ENCODE measurements around the gene KLHL40. TPM values are rescaled to one million over a fixed set of nuclear protein-coding genes. Genes with fewer than 3 reads are reported as not detected.
A peak's percentile ranks its signal among the peaks of the same experiment; 100 is the strongest.

The KLHL40 gene
- total RNA-seq, 2 experiments from 2014 or later, result not detected

DNA sequence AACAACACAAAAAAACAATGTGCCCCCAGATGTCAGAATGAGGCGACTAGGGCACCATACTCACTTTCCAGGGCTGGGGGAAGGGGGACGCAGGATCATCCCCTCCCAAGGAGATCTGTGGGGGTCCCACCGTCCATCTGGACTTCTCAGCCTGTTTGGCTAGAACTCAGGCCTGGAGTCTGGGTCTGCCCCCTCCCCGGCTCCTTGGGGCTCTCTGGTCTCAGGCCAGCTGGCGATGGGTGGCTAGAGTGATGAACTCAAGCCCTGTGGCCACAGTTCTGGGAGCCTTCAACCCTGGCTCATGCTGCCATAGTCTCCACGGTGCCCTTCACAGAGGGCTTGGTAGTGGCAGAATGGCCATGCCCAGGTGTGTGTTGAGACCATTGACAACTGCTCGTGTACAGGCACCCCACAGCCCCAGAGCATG is 18.2 kb upstream of the KLHL40 start:
- H3K27ac Mint-ChIP-seq, result peak overlapping the region; percentile 33
- no peaks in the 10 kb centered on the region for H3K27me3 Mint-ChIP-seq (ENCODE audit: low read depth)
- CTCF ChIA-PET, result no interaction called here
- no peaks in the 10 kb centered on the region for H3K4me1 Mint-ChIP-seq (ENCODE audit: low read depth)
- H3K4me3 Mint-ChIP-seq, result no peak overlapping the region
- intact Hi-C loops (cut with micrococcal nuclease), result no loop called here
- no peaks in the 10 kb centered on the region for H3K36me3 Mint-ChIP-seq (ENCODE audit: low read depth)
- no peaks in the 10 kb centered on the region for H3K9me3 Mint-ChIP-seq
- DNase-seq, result no peak

DNA sequence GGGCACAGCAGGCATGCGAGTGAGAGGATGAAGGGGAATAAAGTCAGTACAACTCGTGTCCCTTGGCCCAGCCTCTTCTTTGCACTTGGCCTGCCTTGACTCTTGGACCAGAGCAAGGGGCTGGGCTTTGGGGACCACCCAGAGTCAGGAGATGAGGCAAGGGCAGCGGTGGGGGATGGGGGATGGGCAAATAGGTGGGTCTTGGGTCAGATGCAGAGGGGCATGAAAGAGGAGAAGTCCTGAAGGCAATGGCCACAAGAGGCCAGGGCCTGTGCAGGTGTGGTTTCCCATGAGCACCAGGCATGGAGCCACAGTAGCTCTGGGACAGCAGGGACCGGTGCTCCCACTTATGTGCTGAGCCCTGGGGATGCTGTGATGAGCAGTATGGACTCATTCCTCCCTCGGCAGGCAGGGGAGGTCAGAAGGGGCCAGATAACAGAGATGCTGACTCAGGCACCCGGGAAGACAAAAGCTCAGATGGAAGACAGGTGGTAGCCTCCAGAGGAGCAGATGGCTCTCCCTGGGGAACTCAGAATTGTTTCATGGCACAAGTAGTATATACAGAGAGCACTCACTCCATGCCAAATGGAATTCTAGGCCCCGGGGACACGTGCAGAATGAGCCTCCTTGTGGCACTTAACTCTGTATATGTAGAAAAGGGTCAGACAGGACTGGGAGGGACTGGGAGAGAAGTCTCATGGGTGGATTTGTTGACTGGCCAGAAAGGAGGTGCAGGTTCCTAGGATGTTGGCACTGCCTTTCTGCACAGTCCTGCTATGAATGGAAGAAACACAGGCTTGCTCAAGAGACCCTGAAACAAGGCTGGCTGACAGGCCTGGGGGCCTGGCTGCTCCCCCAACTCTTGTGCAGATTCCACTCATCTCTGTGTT is 17.6 kb upstream of the KLHL40 start:
- CTCF ChIA-PET, result no interaction called here
- H3K27me3 Mint-ChIP-seq (ENCODE audit: low read depth), result no peaks in the 10 kb centered on the region
- H3K36me3 Mint-ChIP-seq (ENCODE audit: low read depth), result no peaks in the 10 kb centered on the region
- H3K4me3 Mint-ChIP-seq, result no peak overlapping the region
- no peaks in the 10 kb centered on the region for H3K4me1 Mint-ChIP-seq (ENCODE audit: low read depth)
- intact Hi-C loops (cut with micrococcal nuclease), result no loop called here
- no peaks in the 10 kb centered on the region for H3K9me3 Mint-ChIP-seq
- no peak overlapping the region for H3K27ac Mint-ChIP-seq
- DNase-seq, result no peak

DNA sequence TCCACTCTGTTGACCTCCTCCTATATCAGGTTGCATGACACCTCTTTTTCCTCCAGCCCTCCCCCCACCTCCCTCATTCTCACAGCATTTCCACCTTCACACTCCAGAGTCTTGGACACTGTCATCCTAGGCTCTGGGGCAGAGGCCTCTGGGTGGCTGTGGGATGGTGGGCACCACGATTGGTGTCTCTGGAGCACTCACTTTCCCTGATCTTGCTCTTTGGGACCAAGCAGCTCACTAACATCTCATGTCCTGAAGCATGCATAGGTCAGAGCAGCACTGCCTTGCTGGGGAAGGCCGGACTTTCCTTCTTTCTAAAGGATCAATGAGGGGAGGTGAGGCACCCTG is 16.9 kb upstream of the KLHL40 start:
- H3K4me3 Mint-ChIP-seq, result no peak overlapping the region
- no peaks in the 10 kb centered on the region for H3K27me3 Mint-ChIP-seq (ENCODE audit: low read depth)
- no peak overlapping the region for H3K27ac Mint-ChIP-seq
- no peaks in the 10 kb centered on the region for H3K36me3 Mint-ChIP-seq (ENCODE audit: low read depth)
- CTCF ChIA-PET, result no interaction called here
- H3K4me1 Mint-ChIP-seq (ENCODE audit: low read depth), result no peaks in the 10 kb centered on the region
- no peaks in the 10 kb centered on the region for H3K9me3 Mint-ChIP-seq
- DNase-seq, result no peak
- intact Hi-C loops (cut with micrococcal nuclease), result no loop called here

DNA sequence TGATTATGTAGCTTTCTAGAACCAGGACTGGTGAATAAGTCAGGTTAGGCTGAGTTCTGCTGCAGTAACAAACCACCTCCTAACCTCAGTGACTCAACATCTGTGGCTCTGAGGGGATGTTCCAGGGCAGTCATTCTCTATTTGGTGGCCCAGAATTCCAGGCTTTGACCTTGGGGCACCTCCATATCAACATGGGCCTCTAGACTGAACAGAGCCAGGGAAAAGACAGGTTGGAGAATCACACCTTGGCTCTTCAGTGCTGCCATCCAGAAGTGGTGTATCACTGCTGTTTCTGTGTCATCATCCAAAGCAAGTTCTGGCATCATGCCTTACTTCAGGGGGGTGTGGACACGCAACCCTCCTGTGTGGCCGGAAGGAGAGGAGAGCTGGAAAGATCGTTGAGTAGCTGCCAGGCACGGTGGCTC is 16.5 kb upstream of the KLHL40 start:
- H3K4me3 Mint-ChIP-seq, result no peak overlapping the region
- no peaks in the 10 kb centered on the region for H3K9me3 Mint-ChIP-seq
- H3K4me1 Mint-ChIP-seq (ENCODE audit: low read depth), result no peaks in the 10 kb centered on the region
- H3K27me3 Mint-ChIP-seq (ENCODE audit: low read depth), result no peaks in the 10 kb centered on the region
- H3K27ac Mint-ChIP-seq, result no peak overlapping the region
- no peaks in the 10 kb centered on the region for H3K36me3 Mint-ChIP-seq (ENCODE audit: low read depth)
- intact Hi-C loops (cut with micrococcal nuclease), result no loop called here
- DNase-seq, result no peak
- CTCF ChIA-PET, result interaction anchor here (0.9 kb wide), 1 partner anchor 16 kb away, joined by 4 read pairs; no protein-coding TSS in a partner anchor

DNA sequence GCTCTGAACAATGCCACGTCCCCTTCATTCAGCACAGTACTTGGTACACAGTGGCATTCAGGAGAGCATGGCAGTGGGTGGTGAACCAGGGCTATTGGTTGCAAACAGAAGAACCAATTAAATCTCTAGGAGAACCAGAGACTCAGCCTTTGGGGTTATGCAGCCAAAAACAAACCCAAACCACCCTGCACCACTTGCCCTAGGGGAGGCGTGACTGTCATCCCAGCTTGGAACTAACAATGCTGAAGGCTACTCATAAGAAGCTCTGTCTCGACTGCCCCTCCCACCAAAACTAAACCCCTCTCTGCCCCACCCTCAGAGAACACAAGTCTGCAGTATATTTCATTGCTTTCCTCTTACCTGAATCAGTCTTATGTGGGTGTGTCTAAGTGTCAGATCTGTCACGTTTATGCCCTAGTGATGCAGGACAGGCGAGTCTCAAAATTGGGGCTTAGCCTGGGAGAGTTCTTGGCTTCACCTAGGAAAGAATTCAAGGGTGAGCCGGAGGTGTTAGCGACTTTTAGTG is 15.2 kb upstream of the KLHL40 start:
- CTCF ChIA-PET, result no interaction called here

DNA sequence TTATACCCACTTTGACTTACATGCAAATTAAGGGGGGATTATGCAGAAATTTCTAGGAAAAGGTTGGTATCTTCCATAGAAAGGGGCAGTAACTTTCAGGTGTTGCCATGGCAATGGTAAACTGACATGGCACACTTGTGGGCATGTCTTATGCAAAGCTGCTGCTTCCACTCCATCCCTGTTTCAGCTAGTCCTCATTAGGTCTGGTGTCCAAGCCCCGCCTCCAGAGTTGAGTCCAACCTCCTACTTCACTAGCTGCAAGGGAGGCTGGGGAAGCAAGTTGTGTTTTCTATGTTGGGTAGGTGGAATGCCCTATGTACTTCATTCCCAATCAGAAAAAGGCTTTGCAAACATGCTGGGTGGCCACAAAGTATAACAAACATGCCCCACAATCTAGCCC is 14.7 kb upstream of the KLHL40 start:
- H3K4me1 Mint-ChIP-seq (ENCODE audit: low read depth), result no peaks in the 10 kb centered on the region
- DNase-seq, result no peak
- H3K9me3 Mint-ChIP-seq, result no peaks in the 10 kb centered on the region

More for the DNA sequence above, 15.2 kb upstream of the KLHL40 start:
- H3K27me3 Mint-ChIP-seq (ENCODE audit: low read depth), result no peaks in the 10 kb centered on the region
- H3K36me3 Mint-ChIP-seq (ENCODE audit: low read depth), result no peaks in the 10 kb centered on the region
- H3K27ac Mint-ChIP-seq, result no peak overlapping the region
- no peaks in the 10 kb centered on the region for H3K9me3 Mint-ChIP-seq
- H3K4me1 Mint-ChIP-seq (ENCODE audit: low read depth), result no peaks in the 10 kb centered on the region
- DNase-seq, result no peak
- intact Hi-C loops (cut with micrococcal nuclease), result no loop called here
- no peak overlapping the region for H3K4me3 Mint-ChIP-seq

DNA sequence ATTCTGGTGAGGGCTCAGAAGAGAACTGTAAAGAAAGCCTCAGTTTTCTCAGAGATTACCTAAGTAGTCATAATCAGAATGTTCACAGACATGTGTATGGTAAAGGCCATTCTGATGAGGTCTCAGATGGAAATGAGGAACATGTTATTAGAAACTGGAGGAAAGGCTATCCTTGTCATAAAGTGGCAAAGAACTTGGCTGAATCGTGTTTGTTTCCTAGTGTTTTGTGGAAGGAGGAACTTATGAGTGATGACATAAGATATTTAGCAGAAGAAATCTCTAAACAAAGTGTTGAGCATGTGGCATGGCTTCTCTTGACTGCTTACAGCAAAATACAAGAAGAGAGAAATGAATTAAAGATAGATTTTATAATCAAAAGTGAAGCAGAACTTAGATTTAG is 12.8 kb upstream of the KLHL40 start:
- CTCF ChIA-PET, result no interaction called here
- H3K9me3 Mint-ChIP-seq, result peaks cover 12% of the 10 kb centered on the region

More for the DNA sequence above, 14.7 kb upstream of the KLHL40 start:
- CTCF ChIA-PET, result no interaction called here
- Mint-ChIP-seq H3K27me3 (ENCODE audit: low read depth) (no peaks in the 10 kb centered on the region), H3K36me3 (ENCODE audit: low read depth) (no peaks in the 10 kb centered on the region), H3K4me3 (no peak overlapping the region), H3K27ac (no peak overlapping the region)
- intact Hi-C loops (cut with micrococcal nuclease), result no loop called here

DNA sequence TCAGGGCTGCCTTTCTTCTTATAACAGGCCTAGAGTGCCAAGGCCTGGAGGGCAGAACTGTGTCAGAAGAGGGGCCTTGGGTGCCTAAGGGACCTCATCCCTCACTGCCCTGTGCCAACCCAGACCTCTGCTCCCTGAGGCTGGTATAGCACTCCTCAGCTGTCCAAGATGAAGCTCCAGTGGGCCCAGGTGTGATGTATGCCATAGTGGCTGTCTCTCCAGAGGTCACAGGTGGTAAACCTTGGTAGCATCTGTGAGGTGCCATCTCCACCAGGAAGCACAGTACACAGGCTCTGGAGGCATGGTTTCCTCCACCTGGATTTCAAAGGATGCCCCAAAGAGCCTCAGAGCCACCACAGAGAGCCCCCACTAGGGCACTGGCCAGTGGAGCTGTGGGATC is 12.3 kb upstream of the KLHL40 start:
- CTCF ChIA-PET, result no interaction called here
- intact Hi-C loops (cut with micrococcal nuclease), result no loop called here
- peaks cover 18% of the 10 kb centered on the region for H3K9me3 Mint-ChIP-seq

More for the DNA sequence above, 12.8 kb upstream of the KLHL40 start:
- Mint-ChIP-seq H3K4me3 (no peak overlapping the region), H3K27me3 (ENCODE audit: low read depth) (peaks cover 3% of the 10 kb centered on the region), H3K36me3 (ENCODE audit: low read depth) (no peaks in the 10 kb centered on the region), H3K4me1 (ENCODE audit: low read depth) (no peaks in the 10 kb centered on the region), H3K27ac (no peak overlapping the region)
- no peak for DNase-seq
- intact Hi-C loops (cut with micrococcal nuclease), result no loop called here

DNA sequence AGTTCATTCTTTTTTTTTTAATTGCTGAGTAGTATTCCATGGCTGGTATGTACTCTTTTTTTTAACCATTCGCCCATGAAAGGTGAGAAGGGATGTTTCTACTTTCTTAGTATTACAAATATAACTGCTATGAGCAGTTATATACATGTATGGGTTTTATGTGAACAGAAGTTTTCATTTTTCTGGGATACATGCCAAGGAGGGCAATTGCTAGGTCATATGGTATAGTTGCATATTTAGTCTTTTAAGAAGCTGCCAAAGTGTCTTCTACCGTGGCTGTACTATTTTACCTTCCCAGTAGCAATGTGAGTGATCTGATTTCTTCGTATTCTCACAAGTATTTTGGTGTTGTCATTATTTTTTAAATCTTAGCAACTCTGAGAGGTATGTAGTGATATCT is 11.2 kb upstream of the KLHL40 start:
- H3K27me3 Mint-ChIP-seq (ENCODE audit: low read depth), result peaks cover 3% of the 10 kb centered on the region
- H3K4me1 Mint-ChIP-seq (ENCODE audit: low read depth), result peaks cover 2% of the 10 kb centered on the region
- no peak overlapping the region for H3K27ac Mint-ChIP-seq
- peaks cover 26% of the 10 kb centered on the region for H3K9me3 Mint-ChIP-seq
- peaks cover 2% of the 10 kb centered on the region for H3K36me3 Mint-ChIP-seq (ENCODE audit: low read depth)
- intact Hi-C loops (cut with micrococcal nuclease), result loop anchor here (2.0 kb wide), 1 partner anchor 45 kb away; no protein-coding TSS in a partner anchor
- DNase-seq, result no peak
- CTCF ChIA-PET, result no interaction called here
- H3K4me3 Mint-ChIP-seq, result no peak overlapping the region

More for the DNA sequence above, 12.3 kb upstream of the KLHL40 start:
- Mint-ChIP-seq H3K27ac (no peak overlapping the region), H3K4me3 (no peak overlapping the region), H3K27me3 (ENCODE audit: low read depth) (peaks cover 3% of the 10 kb centered on the region), H3K4me1 (ENCODE audit: low read depth) (no peaks in the 10 kb centered on the region), H3K36me3 (ENCODE audit: low read depth) (peaks cover 2% of the 10 kb centered on the region)
- no peak for DNase-seq

DNA sequence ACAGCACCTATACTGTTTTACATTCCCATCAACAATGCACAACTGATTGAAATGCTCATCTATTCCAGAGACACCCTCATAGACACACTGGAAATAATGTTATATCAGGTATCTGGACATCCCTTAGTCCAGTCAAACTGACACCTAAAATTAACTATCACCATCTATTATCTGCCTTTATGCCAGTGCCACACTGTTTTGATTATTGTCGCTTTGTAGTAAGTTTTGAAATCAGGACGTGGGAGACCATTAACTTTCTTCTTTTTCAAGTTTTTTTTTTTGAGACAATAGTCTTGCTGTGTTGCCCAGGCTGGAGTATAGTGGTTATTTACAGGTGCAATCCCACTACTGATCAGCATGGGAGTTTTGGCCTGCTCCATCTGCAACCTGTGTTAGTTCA is 9.4 kb upstream of the KLHL40 start:
- Mint-ChIP-seq H3K36me3 (ENCODE audit: low read depth) (peaks cover 2% of the 10 kb centered on the region), H3K27ac (no peak overlapping the region), H3K4me3 (no peak overlapping the region), H3K4me1 (ENCODE audit: low read depth) (peaks cover 2% of the 10 kb centered on the region), H3K9me3 (peaks cover 26% of the 10 kb centered on the region), H3K27me3 (ENCODE audit: low read depth) (peaks cover 3% of the 10 kb centered on the region)
- intact Hi-C loops (cut with micrococcal nuclease), result loop anchor here (2.0 kb wide), 1 partner anchor 43 kb away; no protein-coding TSS in a partner anchor
- no peak for DNase-seq
- CTCF ChIA-PET, result interaction anchor here (0.6 kb wide), 1 partner anchor 122 kb away, joined by 4 read pairs; no protein-coding TSS in a partner anchor

DNA sequence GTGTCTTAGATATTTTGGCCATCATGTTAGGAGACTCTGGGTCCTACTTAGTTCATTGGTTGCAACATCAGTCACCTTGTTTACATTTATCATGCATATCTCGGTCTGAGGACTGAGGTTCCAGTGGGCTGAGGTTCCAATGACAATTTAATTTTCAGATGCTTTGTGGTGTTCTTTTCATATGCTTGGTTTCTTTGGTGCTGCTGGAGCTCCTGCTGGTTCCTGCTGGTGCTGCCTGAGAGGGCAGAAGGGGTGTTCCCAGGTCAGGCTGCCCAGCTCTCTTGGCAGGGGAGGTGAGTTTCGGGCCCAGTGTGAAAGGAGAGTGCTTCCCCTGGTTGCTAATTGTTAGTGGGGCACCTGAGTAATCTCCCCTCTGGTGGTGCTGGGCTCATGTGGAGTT is 6.9 kb upstream of the KLHL40 start:
- H3K27ac Mint-ChIP-seq, result no peak overlapping the region
- intact Hi-C loops (cut with micrococcal nuclease), result no loop called here
- H3K4me3 Mint-ChIP-seq, result no peak overlapping the region

DNA sequence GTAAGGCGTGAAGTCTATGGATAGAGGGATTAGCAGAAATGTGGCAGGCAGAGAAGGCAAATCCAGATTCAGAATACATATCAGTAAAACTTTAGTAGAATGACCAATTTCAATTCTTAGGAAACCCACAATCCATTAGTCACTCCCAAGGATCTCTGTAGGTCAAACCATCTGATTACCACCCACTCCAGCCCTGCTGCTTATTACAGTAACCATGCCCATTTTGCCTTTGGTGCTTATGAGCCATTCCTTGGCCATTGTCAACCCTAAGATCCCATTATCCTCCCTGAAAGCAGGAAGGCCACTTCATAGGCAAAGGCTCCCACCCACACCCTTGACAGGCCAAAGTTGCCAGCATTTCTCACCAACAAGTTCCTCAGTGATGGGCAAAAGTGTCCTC is 5.1 kb upstream of the KLHL40 start:
- CTCF ChIA-PET, result no interaction called here
- DNase-seq, result no peak
- peaks cover 26% of the 10 kb centered on the region for H3K9me3 Mint-ChIP-seq
- H3K4me1 Mint-ChIP-seq (ENCODE audit: low read depth), result peaks cover 2% of the 10 kb centered on the region
- H3K27me3 Mint-ChIP-seq (ENCODE audit: low read depth), result peaks cover 14% of the 10 kb centered on the region
- intact Hi-C loops (cut with micrococcal nuclease), result no loop called here
- no peak overlapping the region for H3K27ac Mint-ChIP-seq
- no peak overlapping the region for H3K4me3 Mint-ChIP-seq
- peaks cover 2% of the 10 kb centered on the region for H3K36me3 Mint-ChIP-seq (ENCODE audit: low read depth)

More for the DNA sequence above, 6.9 kb upstream of the KLHL40 start:
- CTCF ChIA-PET, result no interaction called here
- Mint-ChIP-seq H3K9me3 (peaks cover 26% of the 10 kb centered on the region), H3K4me1 (ENCODE audit: low read depth) (peaks cover 2% of the 10 kb centered on the region), H3K36me3 (ENCODE audit: low read depth) (peaks cover 2% of the 10 kb centered on the region), H3K27me3 (ENCODE audit: low read depth) (peaks cover 9% of the 10 kb centered on the region)
- no peak for DNase-seq

DNA sequence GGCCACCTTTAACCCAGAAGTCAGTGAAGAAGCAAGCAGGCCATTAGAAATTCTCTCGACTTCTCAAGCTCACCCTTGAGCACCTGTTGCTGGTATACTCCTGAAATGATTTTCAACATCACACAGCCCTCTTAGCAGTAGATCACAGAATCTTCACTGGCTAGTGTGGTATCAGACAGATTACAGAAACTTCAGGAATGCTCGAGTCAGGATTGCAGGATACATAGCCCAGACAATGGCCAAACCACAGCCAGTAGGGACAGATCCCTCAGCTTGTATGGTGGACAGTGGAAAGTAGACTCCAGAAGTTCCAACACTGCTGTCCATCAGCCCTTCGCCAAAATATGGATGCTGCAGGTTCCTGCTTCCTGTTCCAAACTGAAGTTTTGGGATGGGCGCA is 4.5 kb upstream of the KLHL40 start:
- no peak overlapping the region for H3K4me3 Mint-ChIP-seq
- CTCF ChIA-PET, result interaction anchor here (0.6 kb wide), 1 partner anchor 70 kb away, joined by 3 read pairs; no protein-coding TSS in a partner anchor
- peaks cover 26% of the 10 kb centered on the region for H3K9me3 Mint-ChIP-seq
- no peak overlapping the region for H3K27ac Mint-ChIP-seq
- intact Hi-C loops (cut with micrococcal nuclease), result no loop called here
- H3K36me3 Mint-ChIP-seq (ENCODE audit: low read depth), result peaks cover 2% of the 10 kb centered on the region
- DNase-seq, result no peak
- peaks cover 2% of the 10 kb centered on the region for H3K4me1 Mint-ChIP-seq (ENCODE audit: low read depth)
- H3K27me3 Mint-ChIP-seq (ENCODE audit: low read depth), result peaks cover 19% of the 10 kb centered on the region
